ENCODE measurements around the gene WDFY1.
A peak's percentile ranks its signal among the peaks of the same experiment; 100 is the strongest.
"Not testable (repeated sequence)": the region's sequence is repeated elsewhere in the genome, so short reads cannot be mapped to it uniquely, and the experiment has no call there.

WDFY1 gene

DNA sequence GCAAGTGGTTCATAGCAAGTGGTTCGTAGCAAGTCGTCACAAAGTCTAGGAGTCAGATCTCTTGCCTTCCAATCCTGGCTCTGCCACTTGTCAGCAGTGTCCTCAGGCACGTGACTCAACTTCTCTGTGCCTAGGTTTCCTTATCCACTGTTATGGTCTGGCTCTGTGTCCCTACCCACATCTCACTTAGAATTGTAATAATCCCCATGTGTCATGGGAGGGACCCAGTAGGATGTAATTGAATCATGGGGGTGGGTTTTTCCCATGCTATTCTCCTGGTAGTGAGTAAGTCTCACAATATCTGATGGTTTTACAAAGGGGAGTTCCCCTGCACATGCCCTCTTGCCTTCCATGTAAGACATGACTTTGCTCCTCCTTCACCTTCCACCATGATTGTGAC lies 55.9 kb downstream of the WDFY1 start:
- no peak for DNase-seq

DNA sequence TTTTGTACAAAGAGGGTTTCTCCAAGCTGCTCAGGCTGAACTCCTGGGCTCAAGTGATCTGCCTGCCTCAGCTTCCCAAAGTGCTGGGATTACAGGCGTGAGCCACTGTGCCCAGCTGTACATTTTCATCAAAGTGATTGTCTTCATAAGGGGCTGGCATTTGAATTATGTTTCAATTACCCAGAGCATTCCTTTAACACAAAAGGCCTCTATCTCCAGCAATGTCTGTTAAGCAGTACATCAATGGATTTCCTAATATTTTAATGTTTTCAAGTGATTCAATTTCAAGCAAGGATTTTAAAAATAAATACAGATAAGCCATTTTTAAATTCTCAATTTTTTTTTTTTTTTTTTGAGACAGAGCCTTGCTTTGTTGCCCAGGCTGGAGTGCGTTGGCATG lies 56.9 kb downstream of the WDFY1 start:
- no peak for DNase-seq

DNA sequence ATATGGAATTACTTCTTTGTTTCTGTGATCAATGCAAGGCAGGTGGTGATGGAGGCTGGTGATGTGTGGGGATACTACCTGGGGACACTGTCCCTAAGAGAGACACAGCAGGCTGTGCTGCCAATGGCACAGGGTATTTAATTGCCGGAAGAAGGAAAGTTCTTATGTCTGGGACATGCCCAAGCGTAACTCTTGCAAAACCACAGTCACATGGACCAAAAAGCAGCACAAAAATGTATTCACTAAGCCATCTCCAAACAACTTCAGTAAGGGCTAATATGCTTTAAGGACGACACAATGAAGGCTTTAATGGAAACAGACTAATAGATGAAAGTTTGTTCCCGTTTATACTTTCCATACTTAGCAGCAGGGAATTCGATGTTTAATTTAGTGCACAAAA lies 58.0 kb downstream of the WDFY1 start:
- no peak for DNase-seq

DNA sequence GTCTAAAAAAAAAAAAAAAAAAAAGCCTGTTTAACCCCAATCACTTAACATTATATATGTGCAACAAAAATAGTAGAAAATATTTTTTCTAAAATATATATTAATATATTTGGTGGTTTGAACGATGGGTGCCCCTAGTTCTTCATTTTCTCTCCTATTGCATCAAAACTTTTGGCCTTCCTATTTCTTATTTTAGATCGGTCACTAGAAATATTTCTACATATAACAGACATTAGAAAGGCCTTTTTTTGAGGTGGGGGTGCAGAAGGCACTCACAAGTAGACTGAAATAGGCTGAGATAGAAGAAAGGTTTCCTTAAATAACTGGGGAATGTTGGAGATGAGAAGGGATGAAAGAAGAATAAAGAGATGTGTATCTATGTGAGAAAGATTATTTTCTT lies 58.4 kb downstream of the WDFY1 start:
- no peak for DNase-seq

DNA sequence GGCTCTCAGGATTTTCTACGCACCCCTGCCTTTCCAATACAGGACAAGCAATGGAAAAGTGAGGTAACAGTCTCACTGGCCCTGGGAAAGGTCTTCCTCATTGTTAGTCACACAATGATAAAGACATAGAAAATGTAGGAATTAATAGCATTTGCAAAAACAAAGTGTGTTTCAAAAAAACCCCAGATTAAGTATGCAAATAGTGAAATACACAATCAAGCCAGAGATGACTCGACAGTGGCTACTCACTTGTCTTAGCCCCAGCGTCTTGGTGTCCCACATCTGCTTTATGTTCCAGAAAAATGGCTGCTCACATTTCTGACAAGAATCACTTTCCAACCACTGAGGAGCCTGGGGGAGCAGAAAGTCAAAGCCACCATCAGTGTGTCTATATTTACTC lies 60.7 kb downstream of the WDFY1 start:
- DNase-seq = peak in 1 of 5 experiments; percentile 42

DNA sequence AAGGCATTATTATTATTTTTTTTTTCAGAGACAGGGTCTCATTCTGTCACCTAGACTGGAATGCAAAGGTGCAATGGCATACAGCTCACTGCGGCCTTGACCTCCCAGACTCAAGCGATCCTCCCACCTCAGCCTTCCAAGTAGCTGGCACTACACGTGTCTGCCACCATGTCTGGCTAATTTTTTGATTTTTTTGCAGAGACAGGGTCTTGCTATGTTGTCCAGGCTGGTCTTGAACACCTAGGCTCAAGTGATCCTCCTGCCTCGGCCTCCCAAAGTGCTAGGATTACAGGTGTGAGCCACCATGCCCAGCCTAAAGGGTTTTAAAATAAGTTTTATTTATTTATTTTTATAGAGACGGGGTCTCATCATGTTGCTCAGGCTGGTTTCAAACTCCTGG lies 62.4 kb downstream of the WDFY1 start:
- DNase-seq = no peak

DNA sequence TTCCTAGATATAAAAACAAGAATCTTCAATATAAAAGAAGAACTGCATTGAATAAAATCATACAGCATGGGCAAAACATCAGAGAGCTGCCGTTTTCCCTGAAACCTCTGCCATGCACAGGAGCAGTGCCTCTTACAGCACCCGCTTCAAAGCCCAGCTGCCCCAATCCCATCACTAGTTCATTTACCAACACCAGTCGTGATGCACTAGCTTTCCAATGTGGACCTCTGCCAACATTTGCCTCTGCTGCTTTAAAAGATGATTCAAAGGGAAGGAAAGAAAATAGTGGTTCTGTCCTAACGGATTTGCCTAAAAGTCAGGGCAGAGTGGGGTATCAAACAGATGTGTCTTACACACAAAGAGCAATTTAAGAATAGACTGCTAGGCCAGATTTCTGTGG lies 64.3 kb downstream of the WDFY1 start:
- no peak for DNase-seq

DNA sequence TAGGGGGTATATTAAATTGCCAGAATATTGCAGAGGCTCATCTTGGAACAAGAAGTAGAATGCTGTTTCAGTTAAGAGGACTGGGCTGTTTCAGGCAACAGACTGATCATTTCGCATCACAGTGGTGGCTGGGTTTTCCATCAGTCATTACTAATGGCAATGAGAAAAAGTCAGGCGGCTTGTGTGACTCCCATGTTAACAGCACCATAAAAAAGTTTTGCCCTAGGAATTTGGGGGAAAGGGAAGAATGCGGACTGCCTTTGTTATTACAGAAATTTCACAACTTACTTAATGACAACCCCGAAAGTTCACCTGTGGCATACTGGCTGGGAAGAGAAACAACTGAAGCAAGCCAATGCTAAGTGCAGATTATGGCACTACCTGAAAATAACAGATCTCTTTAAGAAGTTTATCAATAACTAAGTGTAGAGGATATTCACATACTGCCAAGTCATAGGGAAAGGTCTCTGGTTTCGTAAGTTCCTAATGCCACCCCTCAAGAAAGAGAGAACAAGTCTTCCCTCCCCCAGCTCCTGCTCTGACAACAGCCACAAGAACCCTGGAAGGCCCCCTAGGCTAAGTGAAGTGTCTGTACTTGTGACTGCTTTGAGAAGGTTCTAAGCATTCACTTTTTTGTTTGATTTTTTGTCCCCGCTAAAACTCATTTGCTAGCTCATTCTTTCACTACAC lies 67.3 kb downstream of the WDFY1 start:
- DNase-seq = no peak

DNA sequence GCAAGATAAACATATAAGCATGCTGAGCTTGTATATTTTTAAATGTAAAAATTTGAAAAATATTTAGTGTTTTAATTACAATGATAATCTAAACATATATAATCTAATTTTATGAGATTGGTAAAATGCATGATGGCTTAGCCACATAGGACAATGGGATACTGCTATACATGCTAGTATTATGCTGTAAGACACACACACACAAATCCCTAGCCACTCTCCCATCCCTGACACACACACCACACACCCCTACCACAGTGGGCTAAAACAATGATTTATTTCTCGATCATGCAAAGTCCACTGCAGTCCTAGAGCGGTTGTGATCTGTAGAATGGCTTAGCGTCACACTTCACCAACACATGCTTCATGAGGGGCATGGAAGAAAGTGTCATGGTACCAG lies 71.5 kb downstream of the WDFY1 start:
- DNase-seq = no peak

DNA sequence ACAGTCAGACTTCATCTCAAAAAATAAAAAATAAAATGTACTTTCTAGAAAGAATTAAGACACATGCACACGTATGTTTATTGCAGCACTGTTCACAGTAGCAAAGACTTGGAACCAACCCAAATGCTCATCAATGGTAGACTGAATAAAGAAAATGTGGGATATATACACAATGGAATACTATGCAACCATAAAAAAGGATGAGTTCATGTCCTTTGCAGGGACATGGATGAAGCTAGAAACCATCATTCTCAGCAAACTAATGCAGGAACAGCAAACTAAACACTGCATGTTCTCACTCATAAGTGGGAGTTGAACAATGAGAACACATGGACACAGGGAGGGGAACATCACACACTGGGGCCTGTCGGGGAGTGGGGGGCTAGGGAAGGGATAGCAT lies 72.4 kb downstream of the WDFY1 start:
- DNase-seq = not testable (repeated sequence)

DNA sequence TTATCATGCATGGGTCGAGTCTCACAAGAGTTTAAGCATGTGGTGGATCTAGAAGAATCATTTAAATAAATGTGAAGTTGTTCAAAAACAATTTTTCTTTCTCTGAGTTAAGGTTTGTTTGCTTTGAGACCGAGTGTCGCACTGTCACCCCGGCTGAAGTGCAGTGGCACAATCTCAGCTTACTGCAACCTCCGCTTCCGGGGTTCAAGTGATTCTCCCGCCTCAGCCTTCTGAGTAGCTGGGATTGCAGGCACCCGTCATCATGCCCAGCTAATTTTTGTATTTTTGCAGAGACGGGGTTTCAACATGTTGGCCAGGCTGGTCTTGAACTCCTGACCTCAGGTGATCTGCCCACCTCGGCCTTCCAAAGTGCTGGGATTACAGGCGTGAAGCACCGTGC lies 73.5 kb downstream of the WDFY1 start:
- not testable (repeated sequence) for DNase-seq

DNA sequence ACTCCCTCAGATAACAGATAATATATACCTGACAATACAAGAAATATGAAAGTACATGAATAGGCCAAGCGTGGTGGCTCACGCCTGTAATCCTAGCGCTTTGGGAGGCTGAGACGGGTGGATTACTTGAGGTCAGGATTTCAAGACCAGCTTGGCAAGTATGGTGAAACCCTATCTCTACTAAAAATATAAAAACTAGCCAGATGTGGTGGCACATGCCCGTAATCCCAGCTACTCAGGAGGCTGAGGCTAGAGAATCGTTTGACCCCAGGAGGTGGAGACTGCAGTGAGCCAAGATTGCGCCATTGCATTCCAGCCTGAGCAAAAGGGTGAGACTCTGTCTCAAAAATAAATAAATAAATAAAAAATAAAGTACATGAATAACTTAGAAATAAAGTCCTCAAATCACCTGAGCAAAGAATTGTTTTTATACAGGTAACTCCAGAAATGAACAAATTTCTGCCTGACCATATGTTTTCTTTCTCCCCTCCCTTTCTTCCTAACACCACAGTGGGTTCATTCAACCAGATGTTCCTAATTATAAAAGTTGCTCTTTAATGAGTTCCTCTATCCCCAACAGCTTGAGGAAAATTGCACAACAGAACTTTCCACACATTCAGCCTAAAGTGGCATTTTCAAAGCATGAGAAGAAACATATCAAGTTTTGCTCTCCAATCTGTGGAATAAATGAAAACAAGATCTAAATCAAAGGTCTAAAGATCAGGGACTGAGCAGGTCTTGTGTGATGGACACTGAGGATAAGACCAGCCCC lies 74.1 kb downstream of the WDFY1 start:
- DNase-seq = no peak

DNA sequence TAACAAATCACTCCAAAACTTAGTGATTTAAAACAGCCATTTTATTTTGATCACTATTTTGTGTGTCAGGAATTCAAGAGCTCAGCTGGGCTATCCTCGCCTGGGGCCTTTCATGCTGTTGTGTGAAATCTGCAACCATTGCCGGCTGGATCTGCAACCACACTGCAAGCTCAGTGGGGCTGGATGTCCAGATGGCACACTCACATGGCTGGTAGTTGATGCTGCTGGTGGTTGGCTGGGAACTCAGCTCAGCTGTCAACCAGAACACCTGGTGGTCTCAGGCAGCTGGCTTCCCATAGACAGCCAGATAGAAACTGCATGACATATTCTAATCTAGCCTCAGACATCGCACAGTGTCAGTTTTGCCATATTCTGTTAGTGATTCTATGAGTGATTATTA lies 77.1 kb downstream of the WDFY1 start:
- DNase-seq = no peak

DNA sequence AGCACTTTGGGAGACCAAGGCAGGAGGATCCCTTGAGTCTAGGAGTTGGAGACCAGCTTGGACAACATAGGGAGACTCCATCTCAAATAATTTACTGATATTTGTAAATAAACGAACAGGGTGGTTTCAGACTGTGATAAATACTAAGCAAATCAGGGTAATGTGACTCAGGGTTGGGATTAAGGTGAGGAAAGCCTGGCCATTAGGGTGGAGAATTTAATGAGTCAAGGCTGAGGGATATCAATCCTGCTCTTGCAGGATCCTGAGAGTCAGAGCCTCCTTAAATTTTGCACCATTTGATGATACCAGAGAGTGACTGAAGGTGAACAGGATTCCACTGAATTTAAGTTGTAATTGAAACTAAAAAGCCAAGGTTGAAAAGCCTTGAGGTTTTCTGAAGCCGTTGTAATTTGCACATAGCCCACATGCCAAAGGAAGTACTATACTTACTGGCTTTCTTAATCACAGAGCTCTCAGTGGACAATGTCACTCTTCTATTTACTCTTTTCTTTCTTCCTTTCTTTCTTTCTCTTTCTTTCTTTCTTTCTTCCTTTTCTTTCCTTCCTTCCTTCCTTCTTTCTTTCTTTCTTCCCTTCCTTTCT lies 79.1 kb downstream of the WDFY1 start:
- peak in 1 of 5 experiments; percentile 85 for DNase-seq

DNA sequence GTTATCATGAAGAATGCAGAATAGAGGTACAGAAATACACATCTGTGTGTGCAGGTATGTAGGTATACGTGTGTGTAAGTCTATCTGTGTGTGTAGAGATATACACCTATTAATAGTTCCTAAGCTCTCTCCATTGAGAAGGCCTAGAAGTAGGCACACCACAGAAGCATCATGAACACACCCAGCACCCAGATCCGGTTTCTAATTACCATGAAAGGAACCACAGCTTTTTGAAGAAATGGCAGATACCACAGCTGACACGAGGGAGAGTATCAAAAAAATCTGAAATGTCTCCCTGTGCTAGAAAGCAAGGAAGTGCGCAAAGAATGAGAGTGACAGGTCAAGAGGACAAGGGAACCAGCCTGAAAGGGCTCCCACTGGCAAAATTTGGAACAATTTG lies 80.0 kb downstream of the WDFY1 start:
- DNase-seq = peak in 2 of 5 experiments; percentile 58 to 90

DNA sequence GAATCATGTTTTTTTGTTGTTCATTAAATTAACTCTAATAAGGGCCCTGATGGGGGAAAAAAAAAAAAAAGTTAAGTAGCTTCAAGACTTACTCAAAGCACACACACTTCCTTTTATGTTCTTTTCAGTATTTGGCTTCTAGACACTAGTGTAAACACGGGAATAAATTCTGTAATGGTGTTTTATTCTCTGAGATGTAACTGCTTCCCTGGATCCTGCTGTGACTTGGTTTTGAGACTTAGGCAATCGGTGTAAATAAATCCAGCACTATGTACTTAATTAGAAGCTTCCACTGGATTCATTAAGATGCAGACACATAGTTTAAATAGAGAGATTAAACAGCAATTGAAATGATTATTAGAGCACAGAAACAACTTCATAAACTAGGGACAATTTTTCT lies 81.6 kb downstream of the WDFY1 start:
- no peak for DNase-seq

DNA sequence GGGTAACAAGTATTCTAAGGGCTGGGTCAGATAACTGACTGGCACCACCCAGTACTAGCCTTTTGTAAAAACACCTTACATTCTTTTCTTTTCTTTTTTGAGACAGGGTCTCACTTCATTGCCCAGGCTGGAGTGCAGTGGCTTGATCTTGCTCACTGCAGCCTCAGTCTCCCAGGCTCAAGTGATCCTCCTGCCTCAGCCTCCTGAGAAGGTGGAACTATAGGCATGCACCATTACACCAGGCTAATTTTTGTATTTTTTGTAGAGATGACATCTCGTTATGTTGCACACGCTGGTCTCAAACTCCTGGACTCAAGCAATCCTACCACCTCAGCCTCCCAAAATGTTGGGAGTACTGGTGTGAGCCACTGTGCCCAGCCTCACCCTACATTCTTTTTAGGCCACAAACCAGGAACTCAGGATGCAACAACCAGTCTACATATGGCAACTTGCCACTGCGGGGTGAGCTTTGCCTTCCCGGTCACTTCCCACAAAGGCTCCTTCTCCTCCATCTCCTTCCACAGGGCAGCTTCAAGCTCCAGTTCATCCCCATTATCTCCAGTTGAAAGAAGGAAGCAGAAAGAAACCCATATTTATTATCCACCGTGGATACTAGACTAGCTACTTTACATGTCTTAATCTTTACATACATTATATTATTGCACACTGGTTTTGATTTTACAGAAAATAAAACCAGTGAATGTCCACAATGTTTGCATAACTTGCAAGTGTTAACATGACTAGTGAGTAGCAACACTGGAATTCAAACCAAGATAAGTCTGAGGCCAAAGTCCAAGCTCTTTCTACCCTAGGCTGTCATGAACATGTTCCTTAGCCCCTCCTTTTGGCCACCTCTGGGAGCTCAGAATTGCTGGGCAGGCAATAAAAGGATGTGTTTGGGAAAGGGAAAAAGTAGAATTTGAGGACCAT lies 84.1 kb downstream of the WDFY1 start:
- DNase-seq = no peak

DNA sequence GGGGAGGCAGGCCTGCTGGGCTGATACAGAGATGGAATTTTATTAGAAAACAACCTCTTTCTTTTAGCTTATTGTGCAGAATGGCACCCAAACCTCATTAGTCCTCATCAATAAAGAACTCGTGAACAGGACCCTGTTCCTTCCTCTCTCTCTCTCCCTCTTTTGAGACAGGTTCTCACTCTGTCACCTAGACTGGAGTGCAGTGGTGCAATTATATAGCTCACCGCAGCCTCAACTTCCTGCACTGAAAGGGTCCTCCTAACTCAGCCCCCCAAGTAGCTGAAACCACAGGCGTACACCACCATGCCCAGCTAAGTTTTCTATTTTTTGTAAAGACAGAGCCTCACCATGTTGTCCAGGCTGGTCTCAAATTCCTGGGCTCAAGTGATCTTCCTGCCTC lies 86.1 kb downstream of the WDFY1 start:
- no peak for DNase-seq

DNA sequence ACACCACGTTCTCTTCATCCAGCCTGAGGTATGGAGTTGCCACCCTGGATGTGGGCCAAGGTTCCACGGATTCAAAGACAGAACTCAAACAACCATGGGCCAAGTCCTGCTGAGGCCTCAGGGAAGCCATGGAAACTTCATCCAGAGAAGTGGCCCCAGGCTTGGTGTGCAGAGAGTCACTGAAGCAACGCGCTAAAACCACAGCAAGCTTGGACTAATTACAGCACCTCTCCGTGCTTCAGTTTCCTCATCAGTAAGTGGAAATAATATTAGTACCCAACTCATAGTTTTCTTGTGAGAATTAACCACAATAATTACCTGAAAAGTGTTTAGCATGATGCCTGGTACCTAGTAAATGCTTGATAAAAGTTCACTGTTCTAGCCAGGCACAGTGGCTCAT lies 88.6 kb downstream of the WDFY1 start:
- no peak for DNase-seq

DNA sequence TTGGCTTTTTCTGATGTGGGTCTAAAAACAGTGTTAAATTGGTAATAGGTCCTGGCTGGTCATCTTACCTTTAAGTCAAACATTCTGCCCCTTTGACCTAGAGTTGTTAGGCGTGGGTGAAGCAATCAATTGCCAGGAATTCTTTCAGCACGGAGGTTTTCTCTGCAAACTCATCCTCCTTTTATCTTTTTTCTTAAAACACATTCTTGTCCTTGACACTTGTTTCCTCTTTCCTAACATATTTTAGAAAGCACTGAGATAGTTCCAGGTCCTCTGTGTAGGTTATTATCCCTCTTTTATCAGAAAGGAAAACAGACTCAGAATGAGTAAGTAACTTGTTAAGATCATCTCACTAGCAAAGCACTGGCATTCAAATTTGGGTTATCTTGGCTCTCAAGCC lies 89.1 kb downstream of the WDFY1 start:
- no peak for DNase-seq

DNA sequence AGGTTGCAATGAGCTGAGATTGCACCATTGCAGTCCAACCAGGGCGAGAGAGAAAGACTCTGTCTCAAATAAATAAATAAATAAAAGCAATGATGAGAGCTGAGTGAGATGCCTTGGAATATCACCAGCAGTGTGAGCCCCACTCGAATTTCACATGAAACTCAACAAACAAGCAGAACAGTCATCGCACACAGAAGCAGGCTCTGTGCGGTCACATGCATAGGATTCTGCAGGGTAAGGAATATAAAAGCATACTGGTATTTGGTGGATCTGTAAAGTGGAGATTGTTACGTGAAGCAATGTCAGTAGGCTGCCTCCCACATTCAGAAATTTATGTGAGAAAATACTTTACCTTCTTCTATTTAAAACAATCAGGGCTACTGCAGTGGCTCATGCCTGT lies 89.7 kb downstream of the WDFY1 start:
- DNase-seq = no peak

DNA sequence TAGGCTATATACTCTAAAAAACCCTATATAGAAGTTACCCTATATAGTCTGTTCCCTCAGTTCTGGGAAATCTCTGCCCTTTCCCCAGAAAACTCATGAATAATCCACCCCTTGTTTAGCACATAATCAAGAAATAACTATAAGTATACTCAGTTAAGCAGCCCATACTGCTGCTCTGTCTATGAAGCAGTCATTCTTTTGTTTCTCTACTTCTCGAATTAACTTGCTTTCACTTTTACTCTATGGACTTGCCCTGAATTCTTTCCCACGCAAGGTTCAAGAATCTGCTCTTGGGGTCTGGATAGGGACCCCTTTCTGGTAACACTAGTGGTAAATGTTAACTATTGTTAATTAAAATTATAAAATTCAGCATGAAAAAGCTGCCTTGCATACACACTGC lies 90.4 kb downstream of the WDFY1 start:
- no peak for DNase-seq

DNA sequence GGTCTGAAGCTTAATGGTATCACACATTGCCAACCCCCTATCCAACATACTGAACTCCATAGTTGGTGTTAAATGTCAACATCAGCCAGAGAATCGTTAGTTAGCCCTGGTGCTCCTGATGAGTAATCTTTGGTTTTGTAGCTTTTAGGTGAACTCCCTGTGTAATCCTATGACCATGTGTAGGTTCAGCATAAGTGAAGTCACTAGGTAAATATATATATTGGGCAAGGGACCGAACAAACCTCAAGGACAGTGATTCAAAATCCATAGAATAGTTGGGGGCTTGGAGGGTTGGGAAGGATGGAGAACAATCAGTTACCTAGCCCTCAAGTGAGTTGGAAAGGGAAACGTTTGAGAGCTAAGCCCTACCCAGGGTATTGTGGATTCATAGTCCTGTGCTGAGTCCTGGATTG lies 91.7 kb downstream of the WDFY1 start:
- no peak for DNase-seq
